Loucy (cell line): Measurements from ENCODE around the gene RAMACL.

ENCODE experiments used
- H2AFZ ChIP-seq: fragments of 200-600 bp; sonication (generic); 2 replicates; pipeline ENCODE4 v1.6.0; 2016; ENCODE audit warnings: antibody characterized with exemption, mild to moderate bottlenecking, low read length, moderate library complexity
- H3F3A ChIP-seq: fragments of 200-600 bp; 2 replicates; pipeline ENCODE4 v1.6.0; 2016; ENCODE audit warnings: antibody characterized with exemption, low read depth, mild to moderate bottlenecking
- H3K27me3 ChIP-seq: fragments of 200-600 bp; sonication (generic); 2 replicates; pipeline ENCODE4 v1.6.1; 2014; ENCODE audit warnings: low read length, mild to moderate bottlenecking; ENCODE audit not compliant: insufficient read depth, poor library complexity, severe bottlenecking
- H3K36me3 ChIP-seq: fragments of 200-600 bp; sonication (generic); 2 replicates; pipeline ENCODE4 v1.6.1; 2016; ENCODE audit warnings: low read length; ENCODE audit not compliant: insufficient read depth
- H3K4me1 ChIP-seq: fragments of 200-600 bp; sonication (generic); 2 replicates; pipeline ENCODE4 v1.5.1; 2014; ENCODE audit warnings: low read length, mild to moderate bottlenecking; ENCODE audit not compliant: insufficient read depth, poor library complexity, severe bottlenecking
- H3K4me2 ChIP-seq: fragments of 200-600 bp; sonication (generic); 2 replicates; pipeline ENCODE4 v1.6.0; 2014; ENCODE audit warnings: antibody characterized with exemption, low read length, low read depth, mild to moderate bottlenecking; ENCODE audit not compliant: poor library complexity, severe bottlenecking
- H3K4me3 ChIP-seq: fragments of 200-600 bp; sonication (generic); 2 replicates; pipeline ENCODE4 v1.5.1; 2014; ENCODE audit warnings: low read length, mild to moderate bottlenecking, mixed read lengths; ENCODE audit not compliant: poor library complexity, severe bottlenecking
- H3K79me2 ChIP-seq: fragments of 200-600 bp; sonication (generic); 2 replicates; pipeline ENCODE4 v1.6.1; 2014; ENCODE audit warnings: low read length; ENCODE audit not compliant: insufficient read depth
- H3K9ac ChIP-seq: fragments of 200-600 bp; sonication (generic); 2 replicates; pipeline ENCODE4 v1.6.0; 2014; ENCODE audit warnings: mild to moderate bottlenecking, low read depth, low read length, moderate library complexity; ENCODE audit not compliant: poor library complexity, severe bottlenecking
- H3K9me2 ChIP-seq: fragments of 200-600 bp; sonication (generic); replicated peaks from 2 replicates; pipeline ENCODE4 v1.6.1; 2016; ENCODE audit warnings: low read depth, low read length, mixed read lengths
- H3K9me3 ChIP-seq: fragments of 200-600 bp; sonication (generic); 2 replicates; pipeline ENCODE4 v1.6.1; 2014; ENCODE audit warnings: mild to moderate bottlenecking, antibody characterized with exemption, low read length, low read depth; ENCODE audit not compliant: insufficient read depth
- H4K20me1 ChIP-seq: fragments of 200-600 bp; sonication (generic); 2 replicates; pipeline ENCODE4 v1.6.0; 2014; ENCODE audit warnings: antibody characterized with exemption, low read length, mild to moderate bottlenecking; ENCODE audit not compliant: insufficient read depth, poor library complexity, severe bottlenecking
- EZH2phosphoT487 ChIP-seq: fragments of 200-600 bp; IDR thresholded peaks from 2 replicates; pipeline ENCODE4 v1.6.1; 2018; ENCODE audit warnings: antibody characterized with exemption, mild to moderate bottlenecking, moderate library complexity, borderline replicate concordance
- TF ChIP-seq, protein P1 (sequence below): fragments of 200-600 bp; sonication (generic); conservative IDR thresholded peaks from 2 replicates; pipeline ENCODE4 v1.5.1; 2014; ENCODE audit warnings: mild to moderate bottlenecking, antibody characterized with exemption, low read length

The RAMACL gene

DNA sequence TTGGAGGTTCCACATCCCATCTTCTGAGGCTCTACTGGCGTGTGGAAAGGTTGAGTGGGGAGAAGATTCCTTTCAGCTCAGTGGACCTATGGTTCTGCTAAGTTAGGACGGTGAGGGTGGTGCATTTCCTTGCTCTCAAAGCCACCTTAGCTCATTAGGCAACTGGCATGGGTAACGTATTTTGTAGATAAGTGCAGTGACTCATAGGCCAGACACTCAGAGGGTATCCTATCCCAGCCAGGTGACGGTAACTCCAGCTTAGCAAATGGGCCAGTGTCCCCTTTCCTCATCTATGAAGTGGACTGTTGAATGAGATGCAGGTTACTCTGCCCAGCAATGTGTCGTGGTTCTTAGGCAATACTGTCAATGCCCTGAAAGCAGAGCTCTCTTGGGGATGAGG is 36.8 kb upstream of the RAMACL start:
- H3K9me2 ChIP-seq, result no peaks in the 10 kb centered on the region
- H2AFZ ChIP-seq, result no peak overlapping the region
- H3K36me3 ChIP-seq, result no peaks in the 10 kb centered on the region
- H3K9me3 ChIP-seq, result no peaks in the 10 kb centered on the region
- H3F3A ChIP-seq, result peaks cover 2% of the 10 kb centered on the region; the same call in 1 of the 2 replicates
- H3K79me2 ChIP-seq, result no peaks in the 10 kb centered on the region
- H3K4me3 ChIP-seq, result no peak overlapping the region
- H3K4me1 ChIP-seq, result peaks cover 8% of the 10 kb centered on the region
- no peaks in the 10 kb centered on the region for H4K20me1 ChIP-seq
- H3K27me3 ChIP-seq, result no peaks in the 10 kb centered on the region
- TF ChIP-seq, protein P1, sequence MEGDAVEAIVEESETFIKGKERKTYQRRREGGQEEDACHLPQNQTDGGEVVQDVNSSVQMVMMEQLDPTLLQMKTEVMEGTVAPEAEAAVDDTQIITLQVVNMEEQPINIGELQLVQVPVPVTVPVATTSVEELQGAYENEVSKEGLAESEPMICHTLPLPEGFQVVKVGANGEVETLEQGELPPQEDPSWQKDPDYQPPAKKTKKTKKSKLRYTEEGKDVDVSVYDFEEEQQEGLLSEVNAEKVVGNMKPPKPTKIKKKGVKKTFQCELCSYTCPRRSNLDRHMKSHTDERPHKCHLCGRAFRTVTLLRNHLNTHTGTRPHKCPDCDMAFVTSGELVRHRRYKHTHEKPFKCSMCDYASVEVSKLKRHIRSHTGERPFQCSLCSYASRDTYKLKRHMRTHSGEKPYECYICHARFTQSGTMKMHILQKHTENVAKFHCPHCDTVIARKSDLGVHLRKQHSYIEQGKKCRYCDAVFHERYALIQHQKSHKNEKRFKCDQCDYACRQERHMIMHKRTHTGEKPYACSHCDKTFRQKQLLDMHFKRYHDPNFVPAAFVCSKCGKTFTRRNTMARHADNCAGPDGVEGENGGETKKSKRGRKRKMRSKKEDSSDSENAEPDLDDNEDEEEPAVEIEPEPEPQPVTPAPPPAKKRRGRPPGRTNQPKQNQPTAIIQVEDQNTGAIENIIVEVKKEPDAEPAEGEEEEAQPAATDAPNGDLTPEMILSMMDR, result no peak
- no peak for TF ChIP-seq EZH2phosphoT487
- no peak overlapping the region for H3K4me2 ChIP-seq
- H3K9ac ChIP-seq, result no peak overlapping the region

DNA sequence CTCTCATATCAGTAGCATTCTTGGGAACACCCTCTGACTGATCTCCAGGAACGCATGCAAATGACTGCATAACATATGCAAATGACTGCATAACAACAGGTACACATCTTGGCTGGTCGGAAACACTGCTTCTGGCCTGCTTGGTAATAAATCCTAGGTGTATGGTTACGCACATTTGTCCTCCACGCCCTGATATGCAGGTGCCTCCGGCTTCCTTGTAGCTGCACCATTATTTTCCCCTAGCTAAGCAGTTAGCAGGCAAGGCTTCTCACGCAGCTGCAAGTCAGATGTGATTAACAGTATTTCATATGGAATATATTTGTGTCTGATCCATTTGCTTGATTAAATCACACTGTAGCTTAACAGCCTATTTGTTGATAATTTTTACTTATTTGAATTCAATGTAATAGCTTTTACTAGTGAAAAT is 34.6 kb upstream of the RAMACL start:
- H3K4me2 ChIP-seq, result no peak overlapping the region
- no peaks in the 10 kb centered on the region for H4K20me1 ChIP-seq
- H3K36me3 ChIP-seq, result no peaks in the 10 kb centered on the region
- no peak overlapping the region for H3K4me3 ChIP-seq
- TF ChIP-seq, protein P1, result no peak
- TF ChIP-seq EZH2phosphoT487, result no peak
- no peak overlapping the region for H3K9ac ChIP-seq
- peaks cover 3% of the 10 kb centered on the region for H3K4me1 ChIP-seq
- peaks cover 2% of the 10 kb centered on the region; the same call in 1 of the 2 replicates for H3F3A ChIP-seq
- no peaks in the 10 kb centered on the region for H3K9me3 ChIP-seq
- H3K27me3 ChIP-seq, result no peaks in the 10 kb centered on the region
- H2AFZ ChIP-seq, result no peak overlapping the region
- no peaks in the 10 kb centered on the region for H3K9me2 ChIP-seq
- no peaks in the 10 kb centered on the region for H3K79me2 ChIP-seq

DNA sequence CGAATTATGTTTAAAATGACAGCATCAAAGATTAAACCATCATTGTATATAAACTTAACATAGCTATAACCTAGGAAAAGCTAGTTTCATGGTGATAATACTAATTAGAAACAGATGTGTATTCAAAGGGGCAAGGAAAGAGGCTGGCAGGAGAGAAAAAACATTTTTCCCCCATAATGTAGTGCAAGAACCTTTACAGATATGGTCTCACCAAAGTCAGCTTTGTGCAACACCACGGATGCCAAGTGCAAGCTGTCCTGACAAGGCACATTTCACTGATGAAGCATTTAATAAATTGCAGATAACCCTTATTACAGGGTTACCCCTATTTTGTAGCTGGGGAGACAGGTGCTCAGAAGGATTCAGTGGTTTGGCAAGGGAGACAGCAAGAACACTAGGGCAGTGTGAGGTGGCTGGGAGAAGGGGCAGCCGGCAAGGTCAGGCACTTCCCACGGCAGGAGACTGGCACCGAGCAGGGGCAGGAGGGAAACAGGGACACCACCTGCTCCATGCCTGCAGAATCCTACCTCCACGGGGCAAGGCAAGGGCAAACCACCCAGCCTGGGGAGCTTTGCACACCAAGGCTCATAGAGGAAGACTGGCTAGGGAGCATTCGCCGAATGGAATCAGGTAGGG is 34.1 kb upstream of the RAMACL start:
- no peaks in the 10 kb centered on the region for H3K36me3 ChIP-seq
- H3K79me2 ChIP-seq, result no peaks in the 10 kb centered on the region
- peaks cover 3% of the 10 kb centered on the region for H3K4me1 ChIP-seq
- H3K9ac ChIP-seq, result no peak overlapping the region
- peaks cover 2% of the 10 kb centered on the region; the same call in 1 of the 2 replicates for H3F3A ChIP-seq
- H2AFZ ChIP-seq, result no peak overlapping the region
- no peaks in the 10 kb centered on the region for H3K9me3 ChIP-seq
- H3K27me3 ChIP-seq, result no peaks in the 10 kb centered on the region
- TF ChIP-seq, protein P1, result no peak
- no peak for TF ChIP-seq EZH2phosphoT487
- H4K20me1 ChIP-seq, result no peaks in the 10 kb centered on the region
- no peak overlapping the region for H3K4me2 ChIP-seq
- H3K4me3 ChIP-seq, result no peak overlapping the region
- no peaks in the 10 kb centered on the region for H3K9me2 ChIP-seq
